Measurements from ENCODE around the gene SREBF2. TPM values are rescaled to one million over a fixed set of nuclear protein-coding genes. Genes with fewer than 3 reads are reported as not detected.

SREBF2 gene
- total and polyA plus RNA-seq, 10 of the 15 experiments (the other 5 are each of a cell fraction or from before 2014, with no cell fraction given) = 2.4 to 177 (median 78.8) TPM

DNA sequence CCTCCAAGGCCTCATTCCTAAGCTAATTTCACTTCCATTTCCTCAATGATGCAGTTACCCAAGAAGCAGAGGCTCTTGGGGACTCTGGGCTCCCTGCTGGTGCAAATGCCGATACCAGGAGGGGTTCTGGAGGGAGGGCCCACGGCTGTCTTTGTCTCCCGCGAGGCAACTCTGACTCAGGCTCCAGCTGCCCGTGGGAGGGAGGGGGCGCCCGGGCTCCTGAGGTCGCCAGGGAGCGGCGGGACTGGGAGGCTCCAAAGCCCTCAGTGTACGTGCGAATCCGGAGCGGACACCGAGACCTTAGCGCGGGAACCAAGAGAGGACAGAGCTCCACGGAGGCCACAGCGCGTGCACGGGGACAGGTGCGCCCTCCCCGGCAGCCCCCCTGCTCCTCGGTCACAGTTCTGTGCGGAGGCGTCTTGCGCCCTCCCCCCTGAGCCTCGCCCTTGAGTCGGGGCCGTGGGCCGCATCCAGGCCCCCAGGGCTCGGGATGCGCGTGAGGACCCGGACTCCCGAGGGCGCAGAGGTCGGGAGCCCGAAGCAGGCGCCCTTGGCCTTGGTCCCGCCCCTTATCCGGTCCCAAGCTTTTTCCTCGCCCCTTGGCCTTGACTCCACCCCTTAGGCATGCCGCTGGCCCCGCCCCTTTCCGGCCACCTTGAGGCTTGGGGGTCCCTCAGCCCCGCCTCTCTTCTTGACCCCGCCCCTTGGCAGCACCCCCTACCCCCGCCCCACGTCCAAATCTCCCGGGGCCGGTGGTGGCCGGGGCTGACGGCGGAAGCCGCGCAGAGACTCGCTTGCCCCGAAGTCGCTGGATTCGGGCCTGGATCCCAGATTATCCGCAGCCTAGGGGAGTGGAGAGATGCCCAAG, 86.7 kb downstream of the SREBF2 start (continued):
- TF ChIP-seq CREM (IDR thresholded peaks at IDR 0.05; ENCODE audit: low read depth) (peak; percentile 41; the same call in 1 of the 2 replicates), ZZZ3 (IDR thresholded peaks at IDR 0.05; ENCODE audit: control insufficient read depth, insufficient read length, low read depth) (no peak), GATAD2B (conservative IDR thresholded peaks at IDR 0.05; ENCODE audit: low read depth) (peak; percentile 72; the same call in 1 of the 2 replicates), KLF5 (IDR thresholded peaks at IDR 0.05; ENCODE audit: partially characterized antibody) (no peak), HDAC6 (IDR thresholded peaks at IDR 0.05; ENCODE audit: unreplicated experiment) (no peak), SREBF1 (IDR thresholded peaks at IDR 0.05; ENCODE audit: low read length) (no peak), MEF2B (IDR thresholded peaks at IDR 0.05; ENCODE audit: partially characterized antibody, poor library complexity, severe bottlenecking) (peak; percentile 21), PAX8 (IDR thresholded peaks at IDR 0.05) (no peak), IRF4 (IDR thresholded peaks at IDR 0.05; ENCODE audit: low read depth, low read length) (no peak; the same call in 1 of the 2 replicates), ZBED1 (IDR thresholded peaks at IDR 0.05; ENCODE audit: borderline replicate concordance) (no peak), RAD51 (IDR thresholded peaks at IDR 0.05) (no peak), ZNF622 (IDR thresholded peaks at IDR 0.05) (no peak), SMARCA5 (IDR thresholded peaks at IDR 0.05) (no peak), BRCA1 (IDR thresholded peaks at IDR 0.05; ENCODE audit: low read depth, low read length) (no peak), ASH2L (IDR thresholded peaks at IDR 0.05; ENCODE audit: borderline replicate concordance, low read depth) (no peak)
- TF ChIP-seq, protein P1, sequence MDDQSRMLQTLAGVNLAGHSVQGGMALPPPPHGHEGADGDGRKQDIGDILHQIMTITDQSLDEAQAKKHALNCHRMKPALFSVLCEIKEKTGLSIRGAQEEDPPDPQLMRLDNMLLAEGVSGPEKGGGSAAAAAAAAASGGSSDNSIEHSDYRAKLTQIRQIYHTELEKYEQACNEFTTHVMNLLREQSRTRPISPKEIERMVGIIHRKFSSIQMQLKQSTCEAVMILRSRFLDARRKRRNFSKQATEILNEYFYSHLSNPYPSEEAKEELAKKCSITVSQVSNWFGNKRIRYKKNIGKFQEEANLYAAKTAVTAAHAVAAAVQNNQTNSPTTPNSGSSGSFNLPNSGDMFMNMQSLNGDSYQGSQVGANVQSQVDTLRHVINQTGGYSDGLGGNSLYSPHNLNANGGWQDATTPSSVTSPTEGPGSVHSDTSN (IDR thresholded peaks at IDR 0.05; ENCODE audit: insufficient replicate concordance, low read depth, low read length) = peak; percentile 26
- TF ChIP-seq, protein P2, sequence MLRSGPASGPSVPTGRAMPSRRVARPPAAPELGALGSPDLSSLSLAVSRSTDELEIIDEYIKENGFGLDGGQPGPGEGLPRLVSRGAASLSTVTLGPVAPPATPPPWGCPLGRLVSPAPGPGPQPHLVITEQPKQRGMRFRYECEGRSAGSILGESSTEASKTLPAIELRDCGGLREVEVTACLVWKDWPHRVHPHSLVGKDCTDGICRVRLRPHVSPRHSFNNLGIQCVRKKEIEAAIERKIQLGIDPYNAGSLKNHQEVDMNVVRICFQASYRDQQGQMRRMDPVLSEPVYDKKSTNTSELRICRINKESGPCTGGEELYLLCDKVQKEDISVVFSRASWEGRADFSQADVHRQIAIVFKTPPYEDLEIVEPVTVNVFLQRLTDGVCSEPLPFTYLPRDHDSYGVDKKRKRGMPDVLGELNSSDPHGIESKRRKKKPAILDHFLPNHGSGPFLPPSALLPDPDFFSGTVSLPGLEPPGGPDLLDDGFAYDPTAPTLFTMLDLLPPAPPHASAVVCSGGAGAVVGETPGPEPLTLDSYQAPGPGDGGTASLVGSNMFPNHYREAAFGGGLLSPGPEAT (IDR thresholded peaks at IDR 0.05; ENCODE audit: low read depth) = peak; percentile 40; the same call in 1 of the 2 replicates
- TF ChIP-seq, protein P3, sequence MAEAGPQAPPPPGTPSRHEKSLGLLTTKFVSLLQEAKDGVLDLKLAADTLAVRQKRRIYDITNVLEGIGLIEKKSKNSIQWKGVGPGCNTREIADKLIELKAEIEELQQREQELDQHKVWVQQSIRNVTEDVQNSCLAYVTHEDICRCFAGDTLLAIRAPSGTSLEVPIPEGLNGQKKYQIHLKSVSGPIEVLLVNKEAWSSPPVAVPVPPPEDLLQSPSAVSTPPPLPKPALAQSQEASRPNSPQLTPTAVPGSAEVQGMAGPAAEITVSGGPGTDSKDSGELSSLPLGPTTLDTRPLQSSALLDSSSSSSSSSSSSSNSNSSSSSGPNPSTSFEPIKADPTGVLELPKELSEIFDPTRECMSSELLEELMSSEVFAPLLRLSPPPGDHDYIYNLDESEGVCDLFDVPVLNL (IDR thresholded peaks at IDR 0.05; ENCODE audit: low read depth, low read length) = no peak
- TF ChIP-seq, protein P4, sequence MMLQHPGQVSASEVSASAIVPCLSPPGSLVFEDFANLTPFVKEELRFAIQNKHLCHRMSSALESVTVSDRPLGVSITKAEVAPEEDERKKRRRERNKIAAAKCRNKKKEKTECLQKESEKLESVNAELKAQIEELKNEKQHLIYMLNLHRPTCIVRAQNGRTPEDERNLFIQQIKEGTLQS (IDR thresholded peaks at IDR 0.05; ENCODE audit: borderline replicate concordance, extremely low read depth, low read depth, low read length) = no peak
- TF ChIP-seq, protein P5, sequence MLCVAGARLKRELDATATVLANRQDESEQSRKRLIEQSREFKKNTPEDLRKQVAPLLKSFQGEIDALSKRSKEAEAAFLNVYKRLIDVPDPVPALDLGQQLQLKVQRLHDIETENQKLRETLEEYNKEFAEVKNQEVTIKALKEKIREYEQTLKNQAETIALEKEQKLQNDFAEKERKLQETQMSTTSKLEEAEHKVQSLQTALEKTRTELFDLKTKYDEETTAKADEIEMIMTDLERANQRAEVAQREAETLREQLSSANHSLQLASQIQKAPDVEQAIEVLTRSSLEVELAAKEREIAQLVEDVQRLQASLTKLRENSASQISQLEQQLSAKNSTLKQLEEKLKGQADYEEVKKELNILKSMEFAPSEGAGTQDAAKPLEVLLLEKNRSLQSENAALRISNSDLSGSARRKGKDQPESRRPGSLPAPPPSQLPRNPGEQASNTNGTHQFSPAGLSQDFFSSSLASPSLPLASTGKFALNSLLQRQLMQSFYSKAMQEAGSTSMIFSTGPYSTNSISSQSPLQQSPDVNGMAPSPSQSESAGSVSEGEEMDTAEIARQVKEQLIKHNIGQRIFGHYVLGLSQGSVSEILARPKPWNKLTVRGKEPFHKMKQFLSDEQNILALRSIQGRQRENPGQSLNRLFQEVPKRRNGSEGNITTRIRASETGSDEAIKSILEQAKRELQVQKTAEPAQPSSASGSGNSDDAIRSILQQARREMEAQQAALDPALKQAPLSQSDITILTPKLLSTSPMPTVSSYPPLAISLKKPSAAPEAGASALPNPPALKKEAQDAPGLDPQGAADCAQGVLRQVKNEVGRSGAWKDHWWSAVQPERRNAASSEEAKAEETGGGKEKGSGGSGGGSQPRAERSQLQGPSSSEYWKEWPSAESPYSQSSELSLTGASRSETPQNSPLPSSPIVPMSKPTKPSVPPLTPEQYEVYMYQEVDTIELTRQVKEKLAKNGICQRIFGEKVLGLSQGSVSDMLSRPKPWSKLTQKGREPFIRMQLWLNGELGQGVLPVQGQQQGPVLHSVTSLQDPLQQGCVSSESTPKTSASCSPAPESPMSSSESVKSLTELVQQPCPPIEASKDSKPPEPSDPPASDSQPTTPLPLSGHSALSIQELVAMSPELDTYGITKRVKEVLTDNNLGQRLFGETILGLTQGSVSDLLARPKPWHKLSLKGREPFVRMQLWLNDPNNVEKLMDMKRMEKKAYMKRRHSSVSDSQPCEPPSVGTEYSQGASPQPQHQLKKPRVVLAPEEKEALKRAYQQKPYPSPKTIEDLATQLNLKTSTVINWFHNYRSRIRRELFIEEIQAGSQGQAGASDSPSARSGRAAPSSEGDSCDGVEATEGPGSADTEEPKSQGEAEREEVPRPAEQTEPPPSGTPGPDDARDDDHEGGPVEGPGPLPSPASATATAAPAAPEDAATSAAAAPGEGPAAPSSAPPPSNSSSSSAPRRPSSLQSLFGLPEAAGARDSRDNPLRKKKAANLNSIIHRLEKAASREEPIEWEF (IDR thresholded peaks at IDR 0.05; ENCODE audit: insufficient replicate concordance, low read depth, low read length) = no peak
